A673 (cell line): Measurements from ENCODE around the gene NT5C3B. TPM values are rescaled to one million over a fixed set of nuclear protein-coding genes. Genes with fewer than 3 reads are reported as not detected.

Source experiments
- BruUV-seq: library from RNA; stranded (reverse); fragments of 400-500 nt; replicated peaks from 2 replicates; lab custom pipeline; 2021; lab: Mats Ljungman, UMichigan
- CTCF ChIA-PET: fragments of 300-600 bp; sonication (Branson Sonifier 250); formaldehyde crosslinking; loops from one replicate; lab custom pipeline; 2022; ENCODE audit warnings: antibody characterized with exemption; lab: Charles Lee
- POLR2A ChIA-PET: fragments of 300-600 bp; sonication (Branson Sonifier 250); formaldehyde crosslinking; loops from one replicate; lab custom pipeline; 2022; ENCODE audit warnings: antibody characterized with exemption; ENCODE audit not compliant: low non-redundant PET; lab: Charles Lee
- DNase-seq: peaks from one replicate; pipeline ENCODE4 v3.0.0-alpha.2; 2015; ENCODE audit warnings: low spot score
- H3K27ac ChIP-seq: fragments of 200-600 bp; sonication (generic); 2 replicates; pipeline ENCODE4 v1.5.1; 2016; ENCODE audit warnings: mixed run types, low read depth, mild to moderate bottlenecking, mixed read lengths, antibody characterized with exemption, low read length; ENCODE audit not compliant: poor library complexity, severe bottlenecking
- H3K27me3 ChIP-seq: fragments of 200-600 bp; sonication (generic); replicated peaks from 2 replicates; pipeline ENCODE4 v1.6.1; 2017; ENCODE audit warnings: mixed run types, low read depth, mild to moderate bottlenecking, mixed read lengths, antibody characterized with exemption, low read length; ENCODE audit not compliant: insufficient read depth, poor library complexity
- H3K36me3 ChIP-seq: fragments of 200-600 bp; sonication (generic); 2 replicates; pipeline ENCODE4 v1.6.1; 2016; ENCODE audit warnings: mixed run types, mild to moderate bottlenecking, mixed read lengths, antibody characterized with exemption, low read length; ENCODE audit not compliant: insufficient read depth, poor library complexity, severe bottlenecking
- H3K4me1 ChIP-seq: fragments of 200-600 bp; sonication (generic); 2 replicates; pipeline ENCODE4 v1.6.1; 2017; ENCODE audit warnings: mixed run types, mild to moderate bottlenecking, mixed read lengths, antibody characterized with exemption, low read length; ENCODE audit not compliant: insufficient read depth, poor library complexity, severe bottlenecking
- H3K4me3 ChIP-seq: fragments of 200-600 bp; sonication (generic); 2 replicates; pipeline ENCODE4 v1.5.1; 2016; ENCODE audit warnings: low read depth, mixed run types, mild to moderate bottlenecking, mixed read lengths, low read length; ENCODE audit not compliant: poor library complexity, severe bottlenecking
- H3K9me3 ChIP-seq: fragments of 200-600 bp; sonication (generic); 2 replicates; pipeline ENCODE4 v1.6.1; 2016; ENCODE audit warnings: mixed run types, low read depth, mild to moderate bottlenecking, mixed read lengths, antibody characterized with exemption, low read length; ENCODE audit not compliant: poor library complexity, severe bottlenecking
- CTCF ChIP-seq: fragments of 300-800, 200-600 bp; sonication (generic); conservative IDR thresholded peaks from 2 replicates; pipeline ENCODE4 v1.5.1; 2017; ENCODE audit warnings: low read depth, mild to moderate bottlenecking, antibody characterized with exemption, low read length, moderate library complexity, mixed read lengths
- EZH2 ChIP-seq: fragments of 200-600 bp; sonication (generic); IDR thresholded peaks from 2 replicates; pipeline ENCODE4 v1.6.1; 2017; ENCODE audit warnings: borderline replicate concordance, low read depth, mild to moderate bottlenecking, mixed read lengths, antibody characterized with exemption, low read length; ENCODE audit not compliant: poor library complexity, severe bottlenecking
- intact Hi-C: fragments of 100-400 bp; cut with micrococcal nuclease; formaldehyde crosslinking; loops from one replicate; pipeline ENCODE4 v1.10.0; 2022; ENCODE audit not compliant: unreplicated experiment
- total RNA-seq: library from RNA; stranded (reverse); gene quantifications from 2 replicates; pipeline ENCODE4 v1.2.3, GENCODE V29; 2021

NT5C3B gene
- total RNA-seq, 1 experiment from 2014 or later: 46.7 TPM

GRCh38 chr17:41813699-41814124 lies 22.3 kb downstream of the NT5C3B start:
- ChIA-PET POLR2A (no interaction called here), CTCF (no interaction called here)
- BruUV-seq: TSS peak; percentile 67
- H3K9me3 ChIP-seq: no peaks in the 10 kb centered on the region
- H3K27ac ChIP-seq: no peak overlapping the region
- no peaks in the 10 kb centered on the region for H3K36me3 ChIP-seq
- intact Hi-C loops: no loop called here
- peak overlapping the region; percentile 56 for H3K4me3 ChIP-seq
- no peaks in the 10 kb centered on the region for H3K27me3 ChIP-seq
- no peak for TF ChIP-seq CTCF
- no peak for TF ChIP-seq EZH2
- no peaks in the 10 kb centered on the region for H3K4me1 ChIP-seq
- no peak for DNase-seq

GRCh38 chr17:41813152-41813680 lies 22.8 kb downstream of the NT5C3B start:
- DNase-seq: no peak

GRCh38 chr17:41812381-41813151 lies 23.5 kb downstream of the NT5C3B start, which contains the start of gene FKBP10:
TSS of gene FKBP10 (plus strand) at chr17:41813004. CDS start at chr17:41813035, 31 bp downstream.
- H3K4me1 ChIP-seq: no peaks in the 10 kb centered on the region
- peak within 1 kb of the TSS; percentile 56 for H3K4me3 ChIP-seq
- H3K27ac ChIP-seq: peak within 1 kb of the TSS; percentile 50
- BruUV-seq: no TSS peak
- peak; percentile 62 for DNase-seq
- no peaks in the 10 kb centered on the region for H3K9me3 ChIP-seq
- ChIA-PET CTCF (interaction anchor here (0.6 to 1.6 kb wide), 2 partner anchors 26 to 51 kb away, joined by 4 to 5 read pairs; partner anchors contain the start of gene JUP), POLR2A (no interaction called here)
- TF ChIP-seq CTCF: no peak
- TF ChIP-seq EZH2: no peak
- no peaks in the 10 kb centered on the region for H3K36me3 ChIP-seq
- intact Hi-C loops: no loop called here
- H3K27me3 ChIP-seq: no peaks in the 10 kb centered on the region

More at GRCh38 chr17:41813152-41813680, 22.8 kb downstream of the NT5C3B start:
- Histone ChIP-seq H3K4me3 (peak overlapping the region; percentile 56), H3K4me1 (no peaks in the 10 kb centered on the region), H3K9me3 (no peaks in the 10 kb centered on the region), H3K36me3 (no peaks in the 10 kb centered on the region), H3K27ac (no peak overlapping the region), H3K27me3 (no peaks in the 10 kb centered on the region)
- TF ChIP-seq CTCF: no peak
- no peak for TF ChIP-seq EZH2
- intact Hi-C loops: no loop called here
- ChIA-PET CTCF (interaction anchor here (0.6 kb wide), 1 partner anchor 51 kb away, joined by 4 read pairs; no protein-coding TSS in a partner anchor), POLR2A (no interaction called here)
- BruUV-seq: no TSS peak
